Measurements from ENCODE around the gene PSG5. TPM values are rescaled to one million over a fixed set of nuclear protein-coding genes. Genes with fewer than 3 reads are reported as not detected.
"Not testable (repeated sequence)": the region's sequence is repeated elsewhere in the genome, so short reads cannot be mapped to it uniquely, and the experiment has no call there.

Gene PSG5
- total RNA-seq, 1 experiment from 2014 or later: not detected

- H3K27ac Mint-ChIP-seq; H2BK20ac ChIP-seq (ENCODE audit: low read depth, low read length, poor library complexity, severe bottlenecking); H3K79me1 ChIP-seq (ENCODE audit: insufficient read depth, low read depth, low read length, poor library complexity, severe bottlenecking); DNase-seq; H3K79me2 ChIP-seq (ENCODE audit: insufficient read depth, low read length); H3K14ac ChIP-seq (ENCODE audit: insufficient read depth, low read length); H3K27ac ChIP-seq (ENCODE audit: insufficient read length, low read depth, low read length); H3K4me3 Mint-ChIP-seq; H4K5ac ChIP-seq (ENCODE audit: insufficient read length, low read depth, low read length); H4K91ac ChIP-seq (ENCODE audit: insufficient read length, low read depth, low read length); H2AFZ ChIP-seq (ENCODE audit: low read length); H3K4me1 ChIP-seq (ENCODE audit: insufficient read depth, low read length); H3K27me3 ChIP-seq (ENCODE audit: insufficient read depth, low read length); H2AK5ac ChIP-seq (ENCODE audit: insufficient read length, low read length); H2BK120ac ChIP-seq (ENCODE audit: low read depth, low read length, poor library complexity, severe bottlenecking); H2BK5ac ChIP-seq (ENCODE audit: insufficient read length, low read length); H3K4me1 Mint-ChIP-seq; H3K4ac ChIP-seq (ENCODE audit: low read depth, low read length); H3K4me2 ChIP-seq (ENCODE audit: insufficient read depth, insufficient read length, low read length); H2BK15ac ChIP-seq (ENCODE audit: low read depth, low read length); H3K56ac ChIP-seq (ENCODE audit: insufficient read length, low read depth, low read length); H3K23ac ChIP-seq (ENCODE audit: insufficient read length, low read depth, low read length); H3T11ph ChIP-seq (ENCODE audit: low read length); H4K8ac ChIP-seq (replicated peaks; ENCODE audit: insufficient read length, low read depth, low read length); H4K20me1 ChIP-seq (ENCODE audit: control insufficient read depth, insufficient read depth, insufficient read length); H2BK12ac ChIP-seq (ENCODE audit: insufficient read length, low read depth, low read length); H3K23me2 ChIP-seq (ENCODE audit: insufficient read length, low read depth, low read length, poor library complexity, severe bottlenecking); H3K9ac ChIP-seq (ENCODE audit: extremely low read depth, insufficient read length, low read length); H3K18ac ChIP-seq (ENCODE audit: insufficient read length, low read depth, low read length); H3K27me3 Mint-ChIP-seq (ENCODE audit: low read depth): not testable (repeated sequence)
- no CpG with 5 or more reads among the region's 3 CpGs for WGBS (ENCODE audit: extremely low coverage, insufficient read length, low lambda C conversion rate)
- Mint-ChIP-seq H3K9me3 (peaks cover 89% of the 10 kb centered on the region in 2 experiments), H3K36me3 (ENCODE audit: insufficient read depth in 1 of 3, low read depth in 3 of 3) (peaks cover 4 to 18% (median 9%) of the 10 kb centered on the region in 3 experiments; a peak in 5 of 7 replicates)
- peaks cover 29% of the 10 kb centered on the region for H3K9me3 ChIP-seq (ENCODE audit: control insufficient read depth, low read depth, low read length)
Observed at GRCh38 chr19:43119526-43119925, 66.8 kb downstream of the PSG5 start.

Other genes starting within 250 kb of the PSG5 start
- gene PSG7, start 249.3 kb downstream of the PSG5 start, total RNA-seq (2021): not detected in 2 replicates
- gene PSG11, start 160.1 kb downstream of the PSG5 start, total RNA-seq (2021): not detected in 2 replicates
- gene PSG2, start 103.8 kb downstream of the PSG5 start, total RNA-seq (2021): not detected in 2 replicates
- not detected in 2 replicates for gene PSG4, start 19.1 kb upstream of the PSG5 start, total RNA-seq (2021)
- gene PSG9, start 83.0 kb upstream of the PSG5 start, total RNA-seq (2021): not detected in 2 replicates
- 0.09 TPM in 1 of 2 replicates, not detected in the other for gene CD177, start 167.2 kb upstream of the PSG5 start, total RNA-seq (2021)
- not detected in 2 replicates for gene TEX101, start 228.4 kb upstream of the PSG5 start, total RNA-seq (2021)

All from H9 (cell line).